ENCODE results near the gene BARHL2. TPM values are rescaled to one million over a fixed set of nuclear protein-coding genes. Genes with fewer than 3 reads are reported as not detected.

BARHL2 gene
- total and polyA plus RNA-seq, 2 donors (not counting 3 experiments of a cell fraction or from before 2014, with no cell fraction given), result not detected

- no peak for DNase-seq (ENCODE audit: low read depth, low spot score)
- dilution Hi-C loops (cut with MboI; ENCODE audit: extremely low pct_ligation_motif_present, low sequenced_read_pairs) (no loop called here), intact Hi-C loops (cut with micrococcal nuclease) (no loop called here)
- Histone ChIP-seq H2AFZ (ENCODE audit: low read depth, low read length) (no peak overlapping the region), H3K4me1 (ENCODE audit: control insufficient read depth, extremely low read depth, insufficient read depth, low read length) (no peaks in the 10 kb centered on the region), H3K9ac (replicated peaks; ENCODE audit: extremely low read depth, insufficient read depth, low read length) (no peak overlapping the region), H4K20me1 (replicated peaks; ENCODE audit: control insufficient read depth, extremely low read depth, insufficient read depth, low read length) (no peaks in the 10 kb centered on the region), H3K9me1 (replicated peaks; ENCODE audit: control insufficient read depth, extremely low read depth, insufficient read depth, low read length) (no peaks in the 10 kb centered on the region), H3K27me3 (ENCODE audit: control insufficient read depth in 2 of 2, insufficient read depth in 2 of 2, low read length in 2 of 2) (peaks cover 57 to 75% of the 10 kb centered on the region in 2 experiments), H3K79me2 (ENCODE audit: control insufficient read depth, insufficient read depth, low read length) (no peaks in the 10 kb centered on the region), H3K4me3 (replicated peaks in 1 of 3; ENCODE audit: insufficient read depth in 1 of 3, low read depth in 1 of 3, low read length in 3 of 3) (no peak overlapping the region), H3K9me3 (replicated peaks; ENCODE audit: control insufficient read depth, insufficient read depth, low read length) (no peaks in the 10 kb centered on the region), H3K27ac (ENCODE audit: insufficient read depth, low read depth, low read length) (no peak overlapping the region), H3K4me2 (ENCODE audit: insufficient read depth, low read length) (no peak overlapping the region), H3K36me3 (ENCODE audit: control insufficient read depth in 2 of 2, extremely low read depth in 1 of 2, insufficient read depth in 2 of 2, low read length in 2 of 2) (no peaks in the 10 kb centered on the region)
- POLR2A ChIA-PET, result no interaction called here
- BruUV-seq (replicated peaks), result no TSS peak
- no peak for FAIRE-seq
- TF ChIP-seq POLR2A (IDR thresholded peaks at IDR 0.05; ENCODE audit: low read depth, low read length), result no peak
- TF ChIP-seq, protein P1, sequence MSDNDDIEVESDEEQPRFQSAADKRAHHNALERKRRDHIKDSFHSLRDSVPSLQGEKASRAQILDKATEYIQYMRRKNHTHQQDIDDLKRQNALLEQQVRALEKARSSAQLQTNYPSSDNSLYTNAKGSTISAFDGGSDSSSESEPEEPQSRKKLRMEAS (IDR thresholded peaks at IDR 0.05; ENCODE audit: insufficient read depth, insufficient read length), result no peak
- no peak for TF ChIP-seq JUN (IDR thresholded peaks at IDR 0.05; ENCODE audit: borderline replicate concordance, insufficient read depth, insufficient read length, low read depth)
- no peak for TF ChIP-seq CTCF (IDR thresholded peaks at IDR 0.05; ENCODE audit: extremely low read depth in 1 of 2, insufficient read depth in 1 of 2, low read depth in 1 of 2, low read length in 2 of 2)
- no peak for TF ChIP-seq EZH2 (IDR thresholded peaks at IDR 0.05; ENCODE audit: borderline replicate concordance, low read depth, low read length, severe bottlenecking)
- no peak for TF ChIP-seq POLR2AphosphoS5 (IDR thresholded peaks at IDR 0.05; ENCODE audit: insufficient read depth, low read depth, low read length)
- TF ChIP-seq GATA2 (IDR thresholded peaks at IDR 0.05; ENCODE audit: insufficient read depth, insufficient read length, low read depth, low read length), result no peak
- TF ChIP-seq FOS (IDR thresholded peaks at IDR 0.05; ENCODE audit: borderline replicate concordance, insufficient read depth, low read length), result no peak
- no peak for TF ChIP-seq MYC (IDR thresholded peaks at IDR 0.05; ENCODE audit: low read depth, low read length)
- CTCF ChIA-PET, result interaction anchor here (1.0 to 7.4 kb wide), 4 partner anchors 11 to 434 kb away, joined by 3 to 56 read pairs (median 6); no protein-coding TSS in a partner anchor
Observed at GRCh38 chr1:90731382-90732050, 14.4 kb upstream of the BARHL2 start.

Data from endothelial cell of umbilical vein (primary cell).